ENCODE results near the gene VTI1B. TPM values are rescaled to one million over a fixed set of nuclear protein-coding genes. Genes with fewer than 3 reads are reported as not detected.

The VTI1B gene
- total and polyA plus RNA-seq, 4 donors, result 64.5 to 179 (median 124) TPM

- DNase-seq (ENCODE audit: low read depth in 4 of 6, low spot score in 6 of 6), result no peak
- Histone ChIP-seq H3K27ac (ENCODE audit: low read depth, low read length) (no peak overlapping the region), H3K4me3 (ENCODE audit: low read depth, low read length) (no peak overlapping the region), H3K9me3 (ENCODE audit: control insufficient read depth, insufficient read depth, low read length) (no peaks in the 10 kb centered on the region), H3K27me3 (ENCODE audit: control insufficient read depth, insufficient read depth, low read length) (no peaks in the 10 kb centered on the region), H3K4me1 (ENCODE audit: control insufficient read depth, insufficient read depth, low read length) (no peaks in the 10 kb centered on the region), H3K36me3 (ENCODE audit: control insufficient read depth, insufficient read depth, low read length) (peaks cover 34% of the 10 kb centered on the region)
These were observed 9.4 kb upstream of the VTI1B start for GRCh38 chr14:67683842-67684241.

GRCh38 chr14:67680941-67681340, 6.5 kb upstream of the VTI1B start:
- peaks cover 2% of the 10 kb centered on the region for H3K4me1 ChIP-seq (ENCODE audit: control insufficient read depth, insufficient read depth, low read length)
- no peaks in the 10 kb centered on the region for H3K9me3 ChIP-seq (ENCODE audit: control insufficient read depth, insufficient read depth, low read length)
- no peak overlapping the region for H3K4me3 ChIP-seq (ENCODE audit: low read depth, low read length)
- 100% methylated on average over 1 of the region's 2 CpGs for WGBS (ENCODE audit: insufficient coverage)
- H3K36me3 ChIP-seq (ENCODE audit: control insufficient read depth, insufficient read depth, low read length), result peaks cover 24% of the 10 kb centered on the region
- no peaks in the 10 kb centered on the region for H3K27me3 ChIP-seq (ENCODE audit: control insufficient read depth, insufficient read depth, low read length)
- DNase-seq (ENCODE audit: low read depth in 4 of 6, low spot score in 6 of 6), result no peak
- no peak overlapping the region for H3K27ac ChIP-seq (ENCODE audit: low read depth, low read length)

DNA sequence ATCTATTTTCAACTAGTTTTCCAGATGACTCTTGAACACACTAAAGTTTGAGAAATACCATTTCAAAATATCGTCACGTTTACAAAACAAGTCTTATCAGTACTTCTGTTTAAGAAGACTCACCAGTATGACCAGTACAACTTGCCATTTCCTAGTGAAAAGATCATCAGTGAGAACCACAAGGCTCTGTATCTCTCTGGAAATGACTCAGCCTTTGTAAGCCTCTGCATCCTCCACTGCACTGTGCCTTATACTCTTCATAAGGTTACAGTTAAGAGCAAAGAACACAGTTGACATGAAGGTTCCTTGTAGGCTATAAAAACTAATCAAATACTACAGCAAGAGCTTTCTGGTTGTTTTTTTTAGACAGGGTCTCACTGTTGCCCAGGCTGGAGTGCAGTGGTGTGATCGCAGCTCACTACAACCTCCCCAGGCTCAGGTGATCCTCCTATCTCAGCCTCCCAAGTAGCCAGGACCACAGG, 5.7 kb upstream of the VTI1B start:
- H3K9me3 ChIP-seq (ENCODE audit: control insufficient read depth, insufficient read depth, low read length), result no peaks in the 10 kb centered on the region
- WGBS (ENCODE audit: insufficient coverage), result 91% methylated on average over 2 of the region's 3 CpGs
- H3K4me3 ChIP-seq (ENCODE audit: low read depth, low read length), result no peak overlapping the region
- no peak overlapping the region for H3K27ac ChIP-seq (ENCODE audit: low read depth, low read length)
- DNase-seq (ENCODE audit: low read depth in 4 of 6, low spot score in 6 of 6), result no peak
- H3K4me1 ChIP-seq (ENCODE audit: control insufficient read depth, insufficient read depth, low read length), result peaks cover 6% of the 10 kb centered on the region
- peaks cover 21% of the 10 kb centered on the region for H3K36me3 ChIP-seq (ENCODE audit: control insufficient read depth, insufficient read depth, low read length)
- no peaks in the 10 kb centered on the region for H3K27me3 ChIP-seq (ENCODE audit: control insufficient read depth, insufficient read depth, low read length)

DNA sequence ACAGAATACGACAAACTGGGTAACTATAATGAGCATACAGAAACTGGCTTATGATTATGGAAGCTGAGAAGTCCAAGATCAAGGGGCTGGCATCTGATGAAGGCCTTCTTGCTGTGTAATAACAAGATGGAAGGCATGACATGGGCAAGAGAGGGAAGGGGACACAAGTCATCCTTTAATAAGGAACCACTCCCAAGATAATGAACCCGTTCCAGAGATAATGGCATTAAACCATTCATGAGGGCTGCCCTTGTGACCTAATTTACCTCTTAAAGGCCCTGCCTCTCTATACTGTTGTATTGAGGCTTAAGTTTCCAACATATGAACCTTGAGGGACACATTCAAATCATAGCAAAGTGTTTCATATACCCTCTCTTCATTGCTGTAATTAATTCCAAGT, 4.6 kb upstream of the VTI1B start:
- Histone ChIP-seq H3K9me3 (ENCODE audit: control insufficient read depth, insufficient read depth, low read length) (no peaks in the 10 kb centered on the region), H3K4me3 (ENCODE audit: low read depth, low read length) (no peak overlapping the region), H3K27ac (ENCODE audit: low read depth, low read length) (no peak overlapping the region), H3K36me3 (ENCODE audit: control insufficient read depth, insufficient read depth, low read length) (peaks cover 21% of the 10 kb centered on the region), H3K4me1 (ENCODE audit: control insufficient read depth, insufficient read depth, low read length) (peaks cover 9% of the 10 kb centered on the region), H3K27me3 (ENCODE audit: control insufficient read depth, insufficient read depth, low read length) (no peaks in the 10 kb centered on the region)
- no peak for DNase-seq (ENCODE audit: low read depth in 4 of 6, low spot score in 6 of 6)
- WGBS (ENCODE audit: insufficient coverage), result 27% methylated on average over 1 of the region's 2 CpGs

DNA sequence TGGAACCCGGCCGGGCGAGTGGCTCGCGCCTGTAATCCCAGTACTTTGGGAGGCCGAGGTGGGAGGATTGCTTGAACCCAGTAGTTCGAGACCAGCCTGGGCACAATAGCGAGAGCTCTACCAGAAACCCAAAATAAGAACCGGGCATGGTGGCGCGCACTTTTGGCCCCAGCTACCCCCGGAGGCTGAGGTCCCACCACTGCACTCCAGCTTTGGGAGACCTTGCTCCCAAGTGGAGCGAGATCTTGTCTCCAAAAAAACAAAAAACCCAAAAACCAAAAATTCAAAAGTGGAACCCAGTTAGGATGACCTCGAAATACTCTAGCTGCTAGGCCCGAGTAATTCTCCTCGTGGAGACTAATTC, 769 bp upstream of the VTI1B start:
- peaks cover 19% of the 10 kb centered on the region for H3K4me1 ChIP-seq (ENCODE audit: control insufficient read depth, insufficient read depth, low read length)
- H3K27ac ChIP-seq (ENCODE audit: low read depth, low read length), result peak overlapping the region; percentile 99
- H3K4me3 ChIP-seq (ENCODE audit: low read depth, low read length), result peak overlapping the region; percentile 89
- no peaks in the 10 kb centered on the region for H3K27me3 ChIP-seq (ENCODE audit: control insufficient read depth, insufficient read depth, low read length)
- WGBS (ENCODE audit: insufficient coverage), result 19% methylated on average over 14 of the region's 16 CpGs
- H3K9me3 ChIP-seq (ENCODE audit: control insufficient read depth, insufficient read depth, low read length), result no peaks in the 10 kb centered on the region
- peaks cover 17% of the 10 kb centered on the region for H3K36me3 ChIP-seq (ENCODE audit: control insufficient read depth, insufficient read depth, low read length)
- DNase-seq (ENCODE audit: low read depth in 4 of 6, low spot score in 6 of 6), result no peak

- peak in 4 of 6 donors; percentile 46 to 86 (median 74) for DNase-seq (ENCODE audit: low read depth in 4 of 6, low spot score in 6 of 6)
- Histone ChIP-seq H3K27ac (ENCODE audit: low read depth, low read length) (peak overlapping the region; percentile 99), H3K4me3 (ENCODE audit: low read depth, low read length) (peak overlapping the region; percentile 89), H3K9me3 (ENCODE audit: control insufficient read depth, insufficient read depth, low read length) (no peaks in the 10 kb centered on the region), H3K4me1 (ENCODE audit: control insufficient read depth, insufficient read depth, low read length) (peaks cover 19% of the 10 kb centered on the region), H3K36me3 (ENCODE audit: control insufficient read depth, insufficient read depth, low read length) (peaks cover 17% of the 10 kb centered on the region), H3K27me3 (ENCODE audit: control insufficient read depth, insufficient read depth, low read length) (no peaks in the 10 kb centered on the region)
- under 1% methylated on average over 25 of the region's 25 CpGs for WGBS (ENCODE audit: insufficient coverage)
These were observed 323 bp downstream of the VTI1B start for GRCh38 chr14:67674139-67674479.

DNA sequence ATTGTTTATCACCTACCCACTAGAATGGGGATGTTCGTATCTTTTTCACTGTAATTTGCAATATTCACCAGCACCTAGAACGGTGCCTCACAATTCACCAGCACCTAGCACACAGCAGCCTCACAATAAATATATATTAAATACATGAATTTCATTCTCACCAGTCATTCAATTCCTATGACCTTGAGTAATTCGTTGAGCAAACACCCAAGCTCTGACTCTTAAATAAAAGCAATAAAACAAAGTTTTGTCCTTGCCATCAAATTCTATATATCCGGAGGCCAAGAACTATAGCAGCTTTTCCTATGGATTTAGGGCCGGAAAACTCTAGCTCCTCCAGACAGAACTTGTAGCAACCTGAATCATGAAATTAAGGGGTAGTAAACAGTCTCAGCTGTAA, 981 bp downstream of the VTI1B start:
- H3K36me3 ChIP-seq (ENCODE audit: control insufficient read depth, insufficient read depth, low read length), result peaks cover 17% of the 10 kb centered on the region
- no peaks in the 10 kb centered on the region for H3K27me3 ChIP-seq (ENCODE audit: control insufficient read depth, insufficient read depth, low read length)
- no peaks in the 10 kb centered on the region for H3K9me3 ChIP-seq (ENCODE audit: control insufficient read depth, insufficient read depth, low read length)
- peaks cover 19% of the 10 kb centered on the region for H3K4me1 ChIP-seq (ENCODE audit: control insufficient read depth, insufficient read depth, low read length)
- peak overlapping the region; percentile 99 for H3K27ac ChIP-seq (ENCODE audit: low read depth, low read length)
- WGBS (ENCODE audit: insufficient coverage), result 50% methylated on average over 2 of the region's 5 CpGs
- DNase-seq (ENCODE audit: low read depth in 4 of 6, low spot score in 6 of 6), result no peak
- H3K4me3 ChIP-seq (ENCODE audit: low read depth, low read length), result peak overlapping the region; percentile 89

DNA sequence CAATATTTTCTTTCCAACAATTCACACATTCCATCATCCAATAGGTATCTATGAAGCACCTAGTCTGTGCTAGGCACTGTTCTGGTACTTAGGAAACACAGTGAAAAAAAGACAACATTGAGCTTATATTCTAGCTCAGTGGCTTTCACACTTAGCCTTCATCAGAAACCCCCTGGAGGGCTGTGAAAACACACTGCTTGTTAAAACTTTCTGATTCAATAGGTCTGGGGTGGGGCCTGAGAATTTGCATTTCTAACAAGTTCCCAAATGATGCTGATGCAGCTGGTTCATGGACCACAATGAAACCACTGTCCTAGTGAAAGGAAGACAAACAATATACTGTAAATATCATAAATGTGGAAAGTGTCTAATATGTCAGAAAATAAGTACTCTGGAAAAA, 5.9 kb downstream of the VTI1B start:
- H3K9me3 ChIP-seq (ENCODE audit: control insufficient read depth, insufficient read depth, low read length), result no peaks in the 10 kb centered on the region
- H3K27me3 ChIP-seq (ENCODE audit: control insufficient read depth, insufficient read depth, low read length), result no peaks in the 10 kb centered on the region
- H3K4me3 ChIP-seq (ENCODE audit: low read depth, low read length), result no peak overlapping the region
- peaks cover 10% of the 10 kb centered on the region for H3K4me1 ChIP-seq (ENCODE audit: control insufficient read depth, insufficient read depth, low read length)
- no peaks in the 10 kb centered on the region for H3K36me3 ChIP-seq (ENCODE audit: control insufficient read depth, insufficient read depth, low read length)
- peak in 2 of 6 donors; percentile 17 to 61 for DNase-seq (ENCODE audit: low read depth in 4 of 6, low spot score in 6 of 6)
- H3K27ac ChIP-seq (ENCODE audit: low read depth, low read length), result no peak overlapping the region

- no peaks in the 10 kb centered on the region for H3K4me1 ChIP-seq (ENCODE audit: control insufficient read depth, insufficient read depth, low read length)
- DNase-seq (ENCODE audit: low read depth in 4 of 6, low spot score in 6 of 6), result peak in 5 of 6 donors; percentile 12 to 81 (median 30)
- H3K27ac ChIP-seq (ENCODE audit: low read depth, low read length), result no peak overlapping the region
- no peaks in the 10 kb centered on the region for H3K36me3 ChIP-seq (ENCODE audit: control insufficient read depth, insufficient read depth, low read length)
- H3K9me3 ChIP-seq (ENCODE audit: control insufficient read depth, insufficient read depth, low read length), result no peaks in the 10 kb centered on the region
- no peak overlapping the region for H3K4me3 ChIP-seq (ENCODE audit: low read depth, low read length)
- H3K27me3 ChIP-seq (ENCODE audit: control insufficient read depth, insufficient read depth, low read length), result no peaks in the 10 kb centered on the region
- WGBS (ENCODE audit: insufficient coverage), result no CpG with 5 or more reads among the region's 1 CpG
These were observed 7.5 kb downstream of the VTI1B start for GRCh38 chr14:67666750-67667449.

DNA sequence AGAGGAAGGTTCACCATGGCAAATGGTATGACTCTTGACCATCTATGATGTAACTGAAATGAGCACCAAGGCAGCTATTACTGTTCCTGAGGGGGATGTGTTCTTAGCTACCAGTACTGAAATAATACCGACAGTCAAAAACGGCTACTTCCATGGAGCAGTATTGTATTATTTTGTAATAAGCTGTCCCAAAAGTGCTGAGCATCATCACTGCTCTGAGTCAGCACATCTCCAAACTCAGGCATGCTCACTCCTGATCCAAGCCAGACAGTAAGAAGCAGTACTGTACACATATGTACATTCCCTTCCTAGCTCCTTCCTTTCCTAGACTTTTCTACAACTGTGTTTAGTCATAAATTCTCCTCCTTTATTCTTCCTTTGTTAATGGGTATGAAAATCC, 8.6 kb downstream of the VTI1B start:
- Histone ChIP-seq H3K9me3 (ENCODE audit: control insufficient read depth, insufficient read depth, low read length) (no peaks in the 10 kb centered on the region), H3K27ac (ENCODE audit: low read depth, low read length) (no peak overlapping the region), H3K4me3 (ENCODE audit: low read depth, low read length) (no peak overlapping the region), H3K4me1 (ENCODE audit: control insufficient read depth, insufficient read depth, low read length) (no peaks in the 10 kb centered on the region), H3K27me3 (ENCODE audit: control insufficient read depth, insufficient read depth, low read length) (no peaks in the 10 kb centered on the region), H3K36me3 (ENCODE audit: control insufficient read depth, insufficient read depth, low read length) (peaks cover 2% of the 10 kb centered on the region)
- 90% methylated on average over 2 of the region's 2 CpGs for WGBS (ENCODE audit: insufficient coverage)
- DNase-seq (ENCODE audit: low read depth in 4 of 6, low spot score in 6 of 6), result no peak
